Lower leg skin (tissue), 3 donors: ENCODE data around the gene OCA2.

ENCODE experiments used
- CTCF ChIP-seq, 3 donors: fragments of 450-650 bp; IDR thresholded peaks; one replicate each; pipeline ENCODE4 v1.5.1; 2016; ENCODE audit warnings: antibody characterized with exemption in 3 of 3, mild to moderate bottlenecking in 3 of 3, moderate library complexity in 2 of 3
- POLR2A ChIP-seq, 2 donors: fragments of 450-650 bp; IDR thresholded peaks; one replicate each; pipeline ENCODE4 v1.6.1; 2016 to 2017; ENCODE audit warnings: antibody characterized with exemption in 2 of 2, mild to moderate bottlenecking in 1 of 2, moderate library complexity in 1 of 2

GRCh38 chr15:28020644-28021043, 78.5 kb downstream of the OCA2 start:
- no peak for TF ChIP-seq CTCF (IDR thresholded peaks at IDR 0.05)
- no peak for TF ChIP-seq POLR2A (IDR thresholded peaks at IDR 0.05)
